Endothelial cell of umbilical vein (primary cell): ENCODE measurements around the gene GAS7.

Experiments used
- EZH2 ChIP-seq: IDR thresholded peaks from 2 replicates; pipeline ENCODE4 v1.6.1; 2012; ENCODE audit warnings: borderline replicate concordance, low read depth, mild to moderate bottlenecking, moderate library complexity, low read length, inconsistent platforms; ENCODE audit not compliant: severe bottlenecking
- FOS ChIP-seq: IDR thresholded peaks from 2 replicates; pipeline ENCODE4 v1.6.1; 2011; ENCODE audit warnings: mild to moderate bottlenecking, low read length, moderate library complexity, borderline replicate concordance; ENCODE audit not compliant: insufficient read depth
- GATA2 ChIP-seq: IDR thresholded peaks from 2 replicates; pipeline ENCODE4 v1.7.0; 2011; ENCODE audit warnings: low read depth, mild to moderate bottlenecking, moderate library complexity, mixed read lengths, low read length; ENCODE audit not compliant: insufficient read length, insufficient read depth
- JUN ChIP-seq: IDR thresholded peaks from 2 replicates; pipeline ENCODE4 v1.6.1; 2011; ENCODE audit warnings: borderline replicate concordance, low read depth; ENCODE audit not compliant: insufficient read length, insufficient read depth
- MYC ChIP-seq: IDR thresholded peaks from one replicate; pipeline ENCODE4 v1.6.1; 2011; ENCODE audit warnings: mild to moderate bottlenecking, low read depth, low read length
- POLR2A ChIP-seq: IDR thresholded peaks from 2 replicates; pipeline ENCODE4 v1.6.1; 2012; ENCODE audit warnings: low read depth, mild to moderate bottlenecking, control low read depth, low read length
- POLR2AphosphoS5 ChIP-seq: IDR thresholded peaks from 2 replicates; pipeline ENCODE4 v1.6.1; 2012; ENCODE audit warnings: low read depth, mild to moderate bottlenecking, control low read depth, low read length, moderate library complexity; ENCODE audit not compliant: insufficient read depth
- TF ChIP-seq, protein P1 (sequence below), 2 donors: IDR thresholded peaks; 1 replicate in 1 of 2; 2 replicates in 1 of 2; pipeline ENCODE4 v1.5.1; 2011; ENCODE audit warnings: low read length in 2 of 2, mild to moderate bottlenecking in 2 of 2, moderate library complexity in 2 of 2, control low read depth in 1 of 2, inconsistent platforms in 1 of 2, low read depth in 1 of 2; ENCODE audit not compliant: insufficient read depth in 1 of 2; ENCODE audit errors: extremely low read depth in 1 of 2
- TF ChIP-seq, protein P2 (sequence below): IDR thresholded peaks from 2 replicates; pipeline ENCODE4 v1.6.1; 2011; ENCODE audit not compliant: insufficient read depth, insufficient read length

DNA sequence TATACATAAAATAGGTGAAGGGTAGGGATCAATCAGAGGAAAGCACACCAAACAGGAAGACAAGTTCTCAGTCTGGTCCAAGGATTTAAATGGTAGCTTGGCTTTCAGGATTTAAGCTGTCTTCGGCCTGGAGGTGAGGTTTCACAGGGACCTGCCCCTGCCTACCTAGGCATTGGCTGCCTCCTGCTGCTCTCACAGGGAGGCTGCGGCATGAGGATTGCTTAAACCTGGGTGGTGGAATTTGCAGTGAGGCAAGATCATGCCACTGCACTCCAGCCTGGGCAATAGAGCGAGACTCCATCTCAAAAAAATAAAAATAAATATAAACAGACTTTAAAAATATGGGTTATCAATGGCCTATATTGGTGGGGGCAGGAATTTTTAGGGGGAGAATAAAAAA, 114.5 kb downstream of the GAS7 start:
- TF ChIP-seq, protein P1, sequence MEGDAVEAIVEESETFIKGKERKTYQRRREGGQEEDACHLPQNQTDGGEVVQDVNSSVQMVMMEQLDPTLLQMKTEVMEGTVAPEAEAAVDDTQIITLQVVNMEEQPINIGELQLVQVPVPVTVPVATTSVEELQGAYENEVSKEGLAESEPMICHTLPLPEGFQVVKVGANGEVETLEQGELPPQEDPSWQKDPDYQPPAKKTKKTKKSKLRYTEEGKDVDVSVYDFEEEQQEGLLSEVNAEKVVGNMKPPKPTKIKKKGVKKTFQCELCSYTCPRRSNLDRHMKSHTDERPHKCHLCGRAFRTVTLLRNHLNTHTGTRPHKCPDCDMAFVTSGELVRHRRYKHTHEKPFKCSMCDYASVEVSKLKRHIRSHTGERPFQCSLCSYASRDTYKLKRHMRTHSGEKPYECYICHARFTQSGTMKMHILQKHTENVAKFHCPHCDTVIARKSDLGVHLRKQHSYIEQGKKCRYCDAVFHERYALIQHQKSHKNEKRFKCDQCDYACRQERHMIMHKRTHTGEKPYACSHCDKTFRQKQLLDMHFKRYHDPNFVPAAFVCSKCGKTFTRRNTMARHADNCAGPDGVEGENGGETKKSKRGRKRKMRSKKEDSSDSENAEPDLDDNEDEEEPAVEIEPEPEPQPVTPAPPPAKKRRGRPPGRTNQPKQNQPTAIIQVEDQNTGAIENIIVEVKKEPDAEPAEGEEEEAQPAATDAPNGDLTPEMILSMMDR (IDR thresholded peaks at IDR 0.05; ENCODE audit: extremely low read depth in 1 of 2, insufficient read depth in 1 of 2, low read depth in 1 of 2, low read length in 2 of 2): no peak
- no peak for TF ChIP-seq POLR2A
- no peak for TF ChIP-seq MYC
- no peak for TF ChIP-seq POLR2AphosphoS5
- TF ChIP-seq EZH2: no peak
- TF ChIP-seq, protein P2, sequence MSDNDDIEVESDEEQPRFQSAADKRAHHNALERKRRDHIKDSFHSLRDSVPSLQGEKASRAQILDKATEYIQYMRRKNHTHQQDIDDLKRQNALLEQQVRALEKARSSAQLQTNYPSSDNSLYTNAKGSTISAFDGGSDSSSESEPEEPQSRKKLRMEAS: no peak
- TF ChIP-seq FOS: no peak
- TF ChIP-seq JUN: no peak
- TF ChIP-seq GATA2: no peak
